Measurements from ENCODE around the gene CEBPA. TPM values are rescaled to one million over a fixed set of nuclear protein-coding genes. Genes with fewer than 3 reads are reported as not detected.
A peak's percentile ranks its signal among the peaks of the same experiment; 100 is the strongest.

The CEBPA gene
- total RNA-seq, 2 donors from 2014 or later = 1.8 to 2.1 TPM

GRCh38 chr19:33306853-33307792 is 4.8 kb upstream of the CEBPA start:
- no peak for DNase-seq
- Histone ChIP-seq H3K27me3 (ENCODE audit: control insufficient read depth, insufficient read depth, low read length, poor library complexity, severe bottlenecking) (peaks cover 8% of the 10 kb centered on the region), H3K9me3 (ENCODE audit: control insufficient read depth, low read length) (no peaks in the 10 kb centered on the region), H3K4me1 (ENCODE audit: control insufficient read depth, insufficient read depth, low read length) (no peaks in the 10 kb centered on the region), H3K4me3 (ENCODE audit: low read length) (no peak overlapping the region), H3K27ac (ENCODE audit: low read depth, low read length) (no peak overlapping the region), H3K36me3 (ENCODE audit: control insufficient read depth, insufficient read depth, low read length) (no peaks in the 10 kb centered on the region), H3K9ac (ENCODE audit: extremely low read depth, low read length, poor library complexity, severe bottlenecking) (no peak overlapping the region)
- Mint-ChIP-seq H3K27me3 (ENCODE audit: insufficient read depth) (peaks cover 17% of the 10 kb centered on the region), H3K4me1 (peaks cover 12% of the 10 kb centered on the region), H3K27ac (no peak overlapping the region), H3K36me3 (ENCODE audit: low read depth) (no peaks in the 10 kb centered on the region), H3K4me3 (no peak overlapping the region), H3K9me3 (no peaks in the 10 kb centered on the region)
- TF ChIP-seq, protein P1, sequence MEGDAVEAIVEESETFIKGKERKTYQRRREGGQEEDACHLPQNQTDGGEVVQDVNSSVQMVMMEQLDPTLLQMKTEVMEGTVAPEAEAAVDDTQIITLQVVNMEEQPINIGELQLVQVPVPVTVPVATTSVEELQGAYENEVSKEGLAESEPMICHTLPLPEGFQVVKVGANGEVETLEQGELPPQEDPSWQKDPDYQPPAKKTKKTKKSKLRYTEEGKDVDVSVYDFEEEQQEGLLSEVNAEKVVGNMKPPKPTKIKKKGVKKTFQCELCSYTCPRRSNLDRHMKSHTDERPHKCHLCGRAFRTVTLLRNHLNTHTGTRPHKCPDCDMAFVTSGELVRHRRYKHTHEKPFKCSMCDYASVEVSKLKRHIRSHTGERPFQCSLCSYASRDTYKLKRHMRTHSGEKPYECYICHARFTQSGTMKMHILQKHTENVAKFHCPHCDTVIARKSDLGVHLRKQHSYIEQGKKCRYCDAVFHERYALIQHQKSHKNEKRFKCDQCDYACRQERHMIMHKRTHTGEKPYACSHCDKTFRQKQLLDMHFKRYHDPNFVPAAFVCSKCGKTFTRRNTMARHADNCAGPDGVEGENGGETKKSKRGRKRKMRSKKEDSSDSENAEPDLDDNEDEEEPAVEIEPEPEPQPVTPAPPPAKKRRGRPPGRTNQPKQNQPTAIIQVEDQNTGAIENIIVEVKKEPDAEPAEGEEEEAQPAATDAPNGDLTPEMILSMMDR (conservative IDR thresholded peaks at IDR 0.05) = no peak
- 90 to 93% methylated on average over 8 to 12 of the region's 12 CpGs for WGBS, 2 experiments (ENCODE audit: insufficient coverage in 1 of 2, insufficient read length in 1 of 2)

GRCh38 chr19:33306191-33306590 is 3.9 kb upstream of the CEBPA start:
- no peaks in the 10 kb centered on the region for H3K9me3 Mint-ChIP-seq
- no peak for DNase-seq
- no peaks in the 10 kb centered on the region for H3K4me1 ChIP-seq (ENCODE audit: control insufficient read depth, insufficient read depth, low read length)
- H3K27ac Mint-ChIP-seq = no peak overlapping the region
- peaks cover 11% of the 10 kb centered on the region for H3K27me3 ChIP-seq (ENCODE audit: control insufficient read depth, insufficient read depth, low read length, poor library complexity, severe bottlenecking)
- peaks cover 12% of the 10 kb centered on the region for H3K4me1 Mint-ChIP-seq
- no peaks in the 10 kb centered on the region for H3K36me3 ChIP-seq (ENCODE audit: control insufficient read depth, insufficient read depth, low read length)
- TF ChIP-seq, protein P1 (conservative IDR thresholded peaks at IDR 0.05) = no peak
- H3K27ac ChIP-seq (ENCODE audit: low read depth, low read length) = no peak overlapping the region
- H3K9ac ChIP-seq (ENCODE audit: extremely low read depth, low read length, poor library complexity, severe bottlenecking) = no peak overlapping the region
- H3K27me3 Mint-ChIP-seq (ENCODE audit: insufficient read depth) = peaks cover 20% of the 10 kb centered on the region
- no peaks in the 10 kb centered on the region for H3K9me3 ChIP-seq (ENCODE audit: control insufficient read depth, low read length)
- WGBS, 2 experiments (ENCODE audit: insufficient coverage in 1 of 2, insufficient read length in 1 of 2) = 92 to 98% methylated on average over 5 of the region's 5 CpGs
- H3K36me3 Mint-ChIP-seq (ENCODE audit: low read depth) = no peaks in the 10 kb centered on the region
- no peak overlapping the region for H3K4me3 Mint-ChIP-seq
- H3K4me3 ChIP-seq (ENCODE audit: low read length) = no peak overlapping the region

- Histone ChIP-seq H3K9me3 (ENCODE audit: control insufficient read depth, low read length) (no peaks in the 10 kb centered on the region), H3K27me3 (ENCODE audit: control insufficient read depth, insufficient read depth, low read length, poor library complexity, severe bottlenecking) (peaks cover 23% of the 10 kb centered on the region), H3K27ac (ENCODE audit: low read depth, low read length) (no peak overlapping the region), H3K9ac (ENCODE audit: extremely low read depth, low read length, poor library complexity, severe bottlenecking) (no peak overlapping the region), H3K4me3 (ENCODE audit: low read length) (no peak overlapping the region), H3K36me3 (ENCODE audit: control insufficient read depth, insufficient read depth, low read length) (no peaks in the 10 kb centered on the region), H3K4me1 (ENCODE audit: control insufficient read depth, insufficient read depth, low read length) (no peaks in the 10 kb centered on the region)
- H3K27me3 Mint-ChIP-seq (ENCODE audit: insufficient read depth) = peaks cover 30% of the 10 kb centered on the region
- peaks cover 12% of the 10 kb centered on the region for H3K4me1 Mint-ChIP-seq
- no peak overlapping the region for H3K27ac Mint-ChIP-seq
- no peaks in the 10 kb centered on the region for H3K9me3 Mint-ChIP-seq
- peak overlapping the region; percentile 56 for H3K4me3 Mint-ChIP-seq
- TF ChIP-seq, protein P1 (conservative IDR thresholded peaks at IDR 0.05) = peak; percentile 53
- WGBS, 2 experiments (ENCODE audit: insufficient coverage in 1 of 2, insufficient read length in 1 of 2) = 92 to 95% methylated on average over 12 of the region's 12 CpGs
- no peaks in the 10 kb centered on the region for H3K36me3 Mint-ChIP-seq (ENCODE audit: low read depth)
- DNase-seq = no peak
Observed at GRCh38 chr19:33304760-33305647, 2.7 kb upstream of the CEBPA start.
